ENCODE data around the gene XIRP2.
"Not testable (repeated sequence)": the region's sequence is repeated elsewhere in the genome, so short reads cannot be mapped to it uniquely, and the experiment has no call there.

DNA sequence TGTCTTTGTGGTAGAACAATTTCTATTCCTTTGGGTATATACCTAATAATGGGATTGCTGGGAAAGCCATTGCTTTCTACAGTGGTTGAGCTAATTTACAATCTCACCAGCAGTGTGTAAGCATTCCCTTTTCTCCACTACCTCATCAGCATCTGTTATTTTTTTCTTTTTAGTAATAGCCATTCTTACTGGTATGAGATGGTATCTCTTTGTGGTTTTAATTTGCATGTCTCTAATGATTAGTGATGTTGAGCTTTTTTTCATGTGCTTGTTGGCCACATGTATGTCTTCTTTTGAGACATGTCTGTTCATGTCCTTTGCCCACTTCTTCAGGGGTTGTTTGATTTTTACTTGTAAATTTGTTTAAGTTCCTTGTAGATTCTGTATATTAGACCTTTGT, 221.4 kb downstream of the XIRP2 start:
- TF ChIP-seq, protein P1, sequence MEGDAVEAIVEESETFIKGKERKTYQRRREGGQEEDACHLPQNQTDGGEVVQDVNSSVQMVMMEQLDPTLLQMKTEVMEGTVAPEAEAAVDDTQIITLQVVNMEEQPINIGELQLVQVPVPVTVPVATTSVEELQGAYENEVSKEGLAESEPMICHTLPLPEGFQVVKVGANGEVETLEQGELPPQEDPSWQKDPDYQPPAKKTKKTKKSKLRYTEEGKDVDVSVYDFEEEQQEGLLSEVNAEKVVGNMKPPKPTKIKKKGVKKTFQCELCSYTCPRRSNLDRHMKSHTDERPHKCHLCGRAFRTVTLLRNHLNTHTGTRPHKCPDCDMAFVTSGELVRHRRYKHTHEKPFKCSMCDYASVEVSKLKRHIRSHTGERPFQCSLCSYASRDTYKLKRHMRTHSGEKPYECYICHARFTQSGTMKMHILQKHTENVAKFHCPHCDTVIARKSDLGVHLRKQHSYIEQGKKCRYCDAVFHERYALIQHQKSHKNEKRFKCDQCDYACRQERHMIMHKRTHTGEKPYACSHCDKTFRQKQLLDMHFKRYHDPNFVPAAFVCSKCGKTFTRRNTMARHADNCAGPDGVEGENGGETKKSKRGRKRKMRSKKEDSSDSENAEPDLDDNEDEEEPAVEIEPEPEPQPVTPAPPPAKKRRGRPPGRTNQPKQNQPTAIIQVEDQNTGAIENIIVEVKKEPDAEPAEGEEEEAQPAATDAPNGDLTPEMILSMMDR (IDR thresholded peaks at IDR 0.05 in 2 of 3, conservative IDR thresholded peaks at IDR 0.05 in 1 of 3; ENCODE audit: control insufficient read depth in 2 of 3, extremely low read depth in 1 of 3, insufficient read depth in 1 of 3, low read depth in 3 of 3, low read length in 3 of 3): not testable (repeated sequence)
- TF ChIP-seq, protein P2, sequence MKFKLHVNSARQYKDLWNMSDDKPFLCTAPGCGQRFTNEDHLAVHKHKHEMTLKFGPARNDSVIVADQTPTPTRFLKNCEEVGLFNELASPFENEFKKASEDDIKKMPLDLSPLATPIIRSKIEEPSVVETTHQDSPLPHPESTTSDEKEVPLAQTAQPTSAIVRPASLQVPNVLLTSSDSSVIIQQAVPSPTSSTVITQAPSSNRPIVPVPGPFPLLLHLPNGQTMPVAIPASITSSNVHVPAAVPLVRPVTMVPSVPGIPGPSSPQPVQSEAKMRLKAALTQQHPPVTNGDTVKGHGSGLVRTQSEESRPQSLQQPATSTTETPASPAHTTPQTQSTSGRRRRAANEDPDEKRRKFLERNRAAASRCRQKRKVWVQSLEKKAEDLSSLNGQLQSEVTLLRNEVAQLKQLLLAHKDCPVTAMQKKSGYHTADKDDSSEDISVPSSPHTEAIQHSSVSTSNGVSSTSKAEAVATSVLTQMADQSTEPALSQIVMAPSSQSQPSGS (IDR thresholded peaks at IDR 0.05; ENCODE audit: low read length): not testable (repeated sequence)
